Measurements from ENCODE around the gene RUBCN. TPM values are rescaled to one million over a fixed set of nuclear protein-coding genes. Genes with fewer than 3 reads are reported as not detected.

RUBCN gene
- total RNA-seq, 1 experiment from 2014 or later: 37.9 TPM

- Histone ChIP-seq H3K27me3 (ENCODE audit: control insufficient read depth, insufficient read depth, low read length) (no peaks in the 10 kb centered on the region), H3K36me3 (ENCODE audit: control insufficient read depth, insufficient read depth, low read length) (no peaks in the 10 kb centered on the region), H3K4me3 (ENCODE audit: low read depth in 2 of 2, low read length in 2 of 2) (no peak overlapping the region), H3K9me3 (ENCODE audit: control insufficient read depth, insufficient read depth, low read depth, low read length) (peaks cover 12% of the 10 kb centered on the region), H3K27ac (ENCODE audit: low read length) (no peak overlapping the region), H3K4me1 (ENCODE audit: control insufficient read depth, insufficient read depth, low read length) (peaks cover 6% of the 10 kb centered on the region)
- no peak for TF ChIP-seq POLR2AphosphoS5 (IDR thresholded peaks at IDR 0.05; ENCODE audit: low read depth, low read length)
- no peak for TF ChIP-seq CTCF (IDR thresholded peaks at IDR 0.05)
- TF ChIP-seq SIN3A (IDR thresholded peaks at IDR 0.05; ENCODE audit: borderline replicate concordance, insufficient read depth, low read depth, low read length): no peak
- no peak for TF ChIP-seq REST (IDR thresholded peaks at IDR 0.05; ENCODE audit: insufficient read depth in 1 of 2, low read depth in 2 of 2, low read length in 1 of 2)
- TF ChIP-seq TCF7L2 (IDR thresholded peaks at IDR 0.05; ENCODE audit: low read depth, low read length): no peak
- DNase-seq (ENCODE audit: low read depth, low spot score) (no peak), ATAC-seq (no peak)
- intact Hi-C loops (cut with micrococcal nuclease; ENCODE audit: unreplicated experiment) (no loop called here), in situ Hi-C loops (cut with HindIII; ENCODE audit: low pct_unique_long_range_greater_than_20kb, low sequenced_read_pairs) (no loop called here)
- ChIA-PET CTCF (no interaction called here), POLR2A (no interaction called here)
- no TSS peak for BruUV-seq (replicated peaks)
These were observed 14.0 kb downstream of the RUBCN start for GRCh38 chr3:197722734-197723133.

GRCh38 chr3:197720694-197721093, 16.0 kb downstream of the RUBCN start:
- Histone ChIP-seq H3K27ac (ENCODE audit: low read length) (no peak overlapping the region), H3K36me3 (ENCODE audit: control insufficient read depth, insufficient read depth, low read length) (no peaks in the 10 kb centered on the region), H3K4me1 (ENCODE audit: control insufficient read depth, insufficient read depth, low read length) (peaks cover 6% of the 10 kb centered on the region), H3K9me3 (ENCODE audit: control insufficient read depth, insufficient read depth, low read depth, low read length) (peaks cover 12% of the 10 kb centered on the region), H3K4me3 (ENCODE audit: low read depth in 2 of 2, low read length in 2 of 2) (no peak overlapping the region), H3K27me3 (ENCODE audit: control insufficient read depth, insufficient read depth, low read length) (no peaks in the 10 kb centered on the region)
- no peak for ATAC-seq
- TF ChIP-seq SIN3A (IDR thresholded peaks at IDR 0.05; ENCODE audit: borderline replicate concordance, insufficient read depth, low read depth, low read length): no peak
- no peak for TF ChIP-seq REST (IDR thresholded peaks at IDR 0.05; ENCODE audit: insufficient read depth in 1 of 2, low read depth in 2 of 2, low read length in 1 of 2)
- TF ChIP-seq CTCF (IDR thresholded peaks at IDR 0.05): no peak
- TF ChIP-seq TCF7L2 (IDR thresholded peaks at IDR 0.05; ENCODE audit: low read depth, low read length): no peak
- TF ChIP-seq POLR2AphosphoS5 (IDR thresholded peaks at IDR 0.05; ENCODE audit: low read depth, low read length): no peak
- BruUV-seq (replicated peaks): no TSS peak
- intact Hi-C loops (cut with micrococcal nuclease; ENCODE audit: unreplicated experiment): no loop called here
- in situ Hi-C loops (cut with HindIII; ENCODE audit: low pct_unique_long_range_greater_than_20kb, low sequenced_read_pairs): no loop called here
- no peak for DNase-seq (ENCODE audit: low read depth, low spot score)
- ChIA-PET POLR2A (interaction anchor here (0.6 kb wide), 1 partner anchor 418 kb away, joined by 3 read pairs; no protein-coding TSS in a partner anchor), CTCF (no interaction called here)

All from Panc1 (cell line).